H1 (cell line): ENCODE measurements around the gene NKAIN1. TPM values are rescaled to one million over a fixed set of nuclear protein-coding genes. Genes with fewer than 3 reads are reported as not detected.

ENCODE experiments used
- CTCF ChIA-PET: fragments of 300-600 bp; sonication (Branson Sonifier 250); formaldehyde crosslinking; loops from one replicate; lab custom pipeline; 2021; ENCODE audit not compliant: partially characterized antibody; lab: Charles Lee
- POLR2A ChIA-PET: fragments of 300-600 bp; sonication (Branson Sonifier 250); formaldehyde crosslinking; loops from one replicate; lab custom pipeline; 2021; ENCODE audit warnings: inconsistent platforms; ENCODE audit not compliant: partially characterized antibody; lab: Charles Lee
- DNase-seq, 2 experiments: peaks; one replicate each; pipeline versions ENCODE4 v3.0.0 to v3.0.0-alpha.2; 2010 to 2022; ENCODE audit warnings: low spot score in 2 of 2, low read depth in 1 of 2, mixed read lengths in 1 of 2
- FAIRE-seq: peaks from 2 replicates; lab custom pipeline; 2011; peaks lifted over from hg19 to GRCh38; lab: Jason Lieb, UNC
- H2AFZ ChIP-seq: 2 replicates; pipeline ENCODE4 v1.8.1; 2012; ENCODE audit warnings: low read length, inconsistent platforms
- H2AK5ac ChIP-seq: 2 replicates; pipeline ENCODE4 v1.6.1; 2013; ENCODE audit warnings: low read depth, low read length
- H2BK120ac ChIP-seq: replicated peaks from 2 replicates; pipeline ENCODE3; 2013; ENCODE audit warnings: low read depth, low read length, inconsistent platforms
- H2BK12ac ChIP-seq: 2 replicates; pipeline ENCODE4 v1.6.1; 2013; ENCODE audit warnings: low read depth, low read length
- H2BK15ac ChIP-seq: 2 replicates; pipeline ENCODE4 v1.6.1; 2013; ENCODE audit warnings: low read length
- H2BK20ac ChIP-seq: 2 replicates; pipeline ENCODE4 v1.6.1; 2013; ENCODE audit warnings: low read length
- H2BK5ac ChIP-seq: 2 replicates; pipeline ENCODE4 v1.6.1; 2013; ENCODE audit warnings: low read depth, low read length
- H3K14ac ChIP-seq: 2 replicates; pipeline ENCODE4 v1.6.1; 2013; ENCODE audit warnings: inconsistent platforms; ENCODE audit not compliant: insufficient read length
- H3K18ac ChIP-seq: 2 replicates; pipeline ENCODE4 v1.6.1; 2013; ENCODE audit warnings: low read length; ENCODE audit errors: extremely low read depth
- H3K23ac ChIP-seq: 2 replicates; pipeline ENCODE4 v1.6.1; 2013; ENCODE audit warnings: inconsistent platforms; ENCODE audit not compliant: insufficient read length
- H3K23me2 ChIP-seq: 2 replicates; pipeline ENCODE4 v1.6.1; 2013; ENCODE audit warnings: low read depth, low read length
- H3K27ac ChIP-seq: 2 replicates; pipeline ENCODE4 v1.6.1; 2011; ENCODE audit warnings: low read depth, low read length, inconsistent platforms
- H3K27me3 ChIP-seq, 4 experiments: replicated peaks in 1 of 4; 1 replicate in 1 of 4; 2 replicates in 3 of 4; pipeline versions ENCODE4 v1.6.1 to v1.8.1; 2011 to 2013; ENCODE audit warnings: low read length in 3 of 4, mild to moderate bottlenecking in 3 of 4, inconsistent platforms in 2 of 4, mixed read lengths in 2 of 4, moderate library complexity in 1 of 4; ENCODE audit not compliant: control insufficient read depth in 3 of 4, insufficient read depth in 3 of 4; ENCODE audit errors: extremely low read depth in 1 of 4
- H3K36me3 ChIP-seq, 4 experiments: 2 replicates each; pipeline versions ENCODE4 v1.6.1 to v1.8.1; 2011 to 2013; ENCODE audit warnings: mild to moderate bottlenecking in 4 of 4, low read length in 3 of 4, moderate library complexity in 2 of 4, control low read depth in 1 of 4, inconsistent platforms in 1 of 4; ENCODE audit not compliant: insufficient read depth in 4 of 4, control insufficient read depth in 2 of 4
- H3K4ac ChIP-seq: replicated peaks from 2 replicates; pipeline ENCODE3; 2013; ENCODE audit warnings: low read length, low read depth, mixed read lengths, inconsistent platforms; ENCODE audit not compliant: insufficient read length
- H3K4me1 ChIP-seq, 4 experiments: replicated peaks in 1 of 4; 1 replicate in 1 of 4; 2 replicates in 3 of 4; pipeline versions ENCODE4 v1.6.1 to v1.8.1; 2011 to 2013; ENCODE audit warnings: low read length in 3 of 4, inconsistent platforms in 2 of 4, mixed read lengths in 1 of 4; ENCODE audit not compliant: insufficient read depth in 4 of 4, control insufficient read depth in 3 of 4
- H3K4me2 ChIP-seq, 2 experiments: 2 replicates each; pipeline versions ENCODE4 v1.6.1 to v1.8.1; 2011 to 2013; ENCODE audit warnings: low read depth in 2 of 2, low read length in 2 of 2, control low read depth in 1 of 2, inconsistent platforms in 1 of 2, mild to moderate bottlenecking in 1 of 2; ENCODE audit not compliant: insufficient read depth in 1 of 2
- H3K4me3 ChIP-seq, 4 experiments: fragments of 200-600, 300-600 bp in 1 of 4; sonication (generic), shearing (Covaris generic), sonication (Bioruptor Twin) in 1 of 4; 2 replicates each; pipeline versions ENCODE4 v1.5.1 to v1.8.1; 2011 to 2016; ENCODE audit warnings: low read length in 4 of 4, low read depth in 3 of 4, control low read depth in 2 of 4, inconsistent platforms in 2 of 4, mild to moderate bottlenecking in 2 of 4, mixed read lengths in 1 of 4, moderate library complexity in 1 of 4; ENCODE audit not compliant: insufficient read depth in 2 of 4; ENCODE audit errors: extremely low read depth in 1 of 4
- H3K56ac ChIP-seq: replicated peaks from 2 replicates; pipeline ENCODE3; 2013; ENCODE audit warnings: low read depth, mild to moderate bottlenecking, mixed read lengths, low read length, inconsistent platforms; ENCODE audit not compliant: insufficient read length
- H3K79me1 ChIP-seq: 2 replicates; pipeline ENCODE4 v1.6.1; 2013; ENCODE audit warnings: low read depth, low read length, control low read depth
- H3K79me2 ChIP-seq, 2 experiments: 2 replicates each; pipeline versions ENCODE4 v1.6.1 to v1.8.1; 2012 to 2013; ENCODE audit warnings: low read length in 2 of 2, mild to moderate bottlenecking in 2 of 2, inconsistent platforms in 1 of 2; ENCODE audit not compliant: insufficient read depth in 2 of 2, control insufficient read depth in 1 of 2
- H3K9ac ChIP-seq, 4 experiments: replicated peaks in 1 of 4; 1 replicate in 1 of 4; 2 replicates in 3 of 4; pipeline versions ENCODE4 v1.6.1 to v1.8.1; 2011 to 2013; ENCODE audit warnings: low read depth in 3 of 4, low read length in 3 of 4, control low read depth in 2 of 4, mild to moderate bottlenecking in 2 of 4, moderate library complexity in 2 of 4, inconsistent platforms in 1 of 4; ENCODE audit errors: extremely low read depth in 1 of 4
- H3K9me3 ChIP-seq, 2 experiments: 2 replicates each; pipeline versions ENCODE4 v1.6.1 to v1.8.1; 2012 to 2013; ENCODE audit warnings: mild to moderate bottlenecking in 2 of 2, moderate library complexity in 2 of 2, control low read depth in 1 of 2, inconsistent platforms in 1 of 2, low read depth in 1 of 2, low read length in 1 of 2, mixed read lengths in 1 of 2; ENCODE audit not compliant: insufficient read depth in 2 of 2
- H4K20me1 ChIP-seq, 2 experiments: replicated peaks in 1 of 2; 2 replicates each; pipeline versions ENCODE3 to v1.8.1; 2011 to 2013; ENCODE audit warnings: inconsistent platforms in 2 of 2, low read length in 2 of 2, mild to moderate bottlenecking in 1 of 2; ENCODE audit not compliant: insufficient read depth in 2 of 2, control insufficient read depth in 1 of 2
- H4K5ac ChIP-seq: 2 replicates; pipeline ENCODE4 v1.6.1; 2013; ENCODE audit warnings: low read length, low read depth, mixed read lengths, inconsistent platforms; ENCODE audit not compliant: insufficient read length
- H4K8ac ChIP-seq: 2 replicates; pipeline ENCODE4 v1.8.0; 2013; ENCODE audit warnings: mild to moderate bottlenecking, moderate library complexity, low read length, inconsistent platforms; ENCODE audit not compliant: insufficient read depth; ENCODE audit errors: extremely low read depth
- H4K91ac ChIP-seq: replicated peaks from 2 replicates; pipeline ENCODE3; 2013; ENCODE audit warnings: low read length, mixed read lengths, inconsistent platforms; ENCODE audit not compliant: insufficient read length
- CEBPB ChIP-seq: IDR thresholded peaks from 2 replicates; pipeline ENCODE4 v1.6.1; 2012; ENCODE audit warnings: low read depth, low read length
- RBBP5 ChIP-seq: IDR thresholded peaks from 2 replicates; pipeline ENCODE4 v1.7.1; 2012; ENCODE audit warnings: low read depth, mild to moderate bottlenecking, inconsistent platforms, low read length, moderate library complexity, borderline replicate concordance
- SIRT6 ChIP-seq: IDR thresholded peaks from one replicate; pipeline ENCODE4 v1.7.1; 2012; ENCODE audit warnings: low read length, inconsistent platforms
- TCF12 ChIP-seq: IDR thresholded peaks from 2 replicates; pipeline ENCODE4 v1.6.1; 2011; ENCODE audit warnings: low read depth, mild to moderate bottlenecking, low read length
- WGBS, 2 experiments: shearing (Covaris generic) in 1 of 2; methylation state at CpG; one replicate each; pipeline versions ENCODE4 v1.1.6 to v1.1.7; 2013 to 2015; ENCODE audit warnings: low lambda C conversion rate in 2 of 2, mixed read lengths in 2 of 2, inconsistent platforms in 1 of 2, low coverage in 1 of 2, missing lambda C conversion rate in 1 of 2; ENCODE audit not compliant: insufficient replicate concordance in 2 of 2, insufficient coverage in 1 of 2, insufficient read length in 1 of 2; ENCODE audit errors: extremely low coverage in 1 of 2, missing lambda C conversion rate in 1 of 2; 5-methylcytosine and 5-hydroxymethylcytosine counted together
- polyA plus RNA-seq, 7 experiments: library from polyadenylated mRNA; depleted of rRNA in 3 of 7; stranded (reverse) in 5 of 7; unstranded in 2 of 7; fragments of >200 nt in 5 of 7; fragments of 200-250 nt in 2 of 7; gene quantifications; 1 replicate in 5 of 7; 2 replicates in 1 of 7; 4 replicates in 1 of 7; pipeline versions ENCODE4 v1.2.1 to v1.2.3, GENCODE V29; 2011 to 2013; ENCODE audit warnings: missing spikeins in 2 of 7, mixed read lengths in 2 of 7
- total RNA-seq: library from RNA; stranded (reverse); fragmentation: NEBNext Ultra II Directional; extraction: Animal tissue kit (Norgen Biotek cat#: 25700); gene quantifications from 2 replicates; pipeline ENCODE4 v1.2.1, GENCODE V29; 2021

NKAIN1 gene
- total and polyA plus RNA-seq, 2 of the 8 experiments (the other 6 are each of a cell fraction or from before 2014, with no cell fraction given), result 59.3 to 66.9 TPM

GRCh38 chr1:31143455-31143854 lies 96.2 kb downstream of the NKAIN1 start:
- FAIRE-seq, result no peak
- H3K79me2 ChIP-seq, result no peaks in the 10 kb centered on the region
- H2BK20ac ChIP-seq, result no peak overlapping the region
- no peak overlapping the region for H2AFZ ChIP-seq
- H3K56ac ChIP-seq, result no peak overlapping the region
- H3K9ac ChIP-seq, result no peak overlapping the region
- POLR2A ChIA-PET, result no interaction called here
- H2BK5ac ChIP-seq, result no peak overlapping the region
- CTCF ChIA-PET, result no interaction called here
- no peak overlapping the region for H4K91ac ChIP-seq
- no peaks in the 10 kb centered on the region for H3K36me3 ChIP-seq
- H3K23me2 ChIP-seq, result no peaks in the 10 kb centered on the region
- no peak overlapping the region for H4K8ac ChIP-seq
- TF ChIP-seq RBBP5, result no peak
- TF ChIP-seq CEBPB, result no peak
- TF ChIP-seq SIRT6, result no peak
- no peak for TF ChIP-seq TCF12
- TF ChIP-seq, all 59 proteins: peak for 0
- H2BK15ac ChIP-seq, result no peak overlapping the region
- H3K27ac ChIP-seq, result no peak overlapping the region
- H4K20me1 ChIP-seq, result no peaks in the 10 kb centered on the region
- H4K5ac ChIP-seq, result no peak overlapping the region
- no peaks in the 10 kb centered on the region for H3K9me3 ChIP-seq
- H3K14ac ChIP-seq, result no peak overlapping the region
- H3K27me3 ChIP-seq, result no peaks in the 10 kb centered on the region
- H3K79me1 ChIP-seq, result no peaks in the 10 kb centered on the region
- H3K4me2 ChIP-seq, result no peak overlapping the region
- H3K4me1 ChIP-seq, result peaks cover 0 to 3% (median 1%) of the 10 kb centered on the region in 4 experiments; a peak in 2 of 7 replicates
- no peak overlapping the region for H2AK5ac ChIP-seq
- 92% methylated on average over 4 of the region's 4 CpGs; no CpG with 5 or more reads in 1 of the 2 experiments for WGBS, 2 experiments
- H2BK120ac ChIP-seq, result no peak overlapping the region
- H3K18ac ChIP-seq, result no peak overlapping the region
- no peak overlapping the region for H3K4me3 ChIP-seq
- no peak overlapping the region for H3K23ac ChIP-seq
- no peak overlapping the region for H2BK12ac ChIP-seq
- H3K4ac ChIP-seq, result no peak overlapping the region
- no peak for DNase-seq
